ENCODE results near the gene SDCCAG8. TPM values are rescaled to one million over a fixed set of nuclear protein-coding genes. Genes with fewer than 3 reads are reported as not detected.

SDCCAG8 gene
- polyA plus RNA-seq, 3 donors: 15.6 to 23.4 (median 16.7) TPM

DNA sequence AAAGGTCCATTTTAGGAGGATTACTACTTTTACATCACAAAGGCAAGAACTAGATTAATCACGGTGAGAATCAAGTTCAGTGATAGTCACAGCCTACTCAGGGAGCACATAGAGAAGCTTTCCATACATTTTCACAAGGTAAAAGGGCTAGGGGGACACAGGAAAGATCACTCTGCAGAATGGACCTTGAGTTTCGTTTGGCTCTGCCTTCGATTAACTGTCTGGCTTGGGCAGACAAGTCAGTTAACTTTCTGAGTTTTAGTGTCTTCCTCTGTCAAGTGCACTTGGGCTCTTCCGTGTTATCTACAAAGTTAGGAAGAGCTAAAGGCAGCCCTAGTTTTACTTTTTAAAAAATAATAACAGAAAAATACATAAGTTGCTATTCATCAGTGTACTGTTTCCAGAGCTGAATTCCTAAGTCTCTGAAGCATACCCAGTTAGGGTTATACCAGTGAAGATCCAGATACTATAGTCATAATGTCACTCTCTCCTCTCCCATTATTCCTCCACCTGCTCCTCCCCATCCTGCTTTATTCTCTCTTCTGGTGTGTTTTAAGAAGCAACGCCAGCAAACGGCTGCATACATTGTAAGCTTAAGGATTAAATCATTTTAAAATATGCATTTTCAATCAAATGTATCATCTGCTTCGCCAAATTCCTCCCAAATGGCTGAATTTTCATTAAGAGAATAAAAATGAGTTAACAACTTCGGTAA is 2.5 kb upstream of the SDCCAG8 start:
- WGBS, 3 donors: 4 to 18% (median 6%) methylated on average over 8 of the region's 8 CpGs
- no peak overlapping the region for H3K27ac ChIP-seq (ENCODE audit: low read depth, low read length)

GRCh38 chr1:243253926-243254232 is 2.0 kb upstream of the SDCCAG8 start:
- 1 to 3% (median 2%) methylated on average over 4 of the region's 4 CpGs for WGBS, 3 donors
- no peak overlapping the region for H3K27ac ChIP-seq (ENCODE audit: low read depth, low read length)

- H3K27ac ChIP-seq (ENCODE audit: low read depth, low read length): peak overlapping the region; percentile 57
- 1% methylated on average over 40 to 50 of the region's 50 CpGs for WGBS, 3 donors
These were observed 1.5 kb upstream of the SDCCAG8 start for GRCh38 chr1:243254233-243254926.

- H3K27ac ChIP-seq (ENCODE audit: low read depth, low read length): peak within 1 kb of the TSS; percentile 93
- WGBS, 3 donors: 0% methylated on average over 48 to 74 of the region's 74 CpGs
These were observed 682 bp upstream of the SDCCAG8 start, which contains the start of gene CEP170 for GRCh38 chr1:243254927-243255790. Gene CEP170, minus strand, starts transcription at chr1:243255281. Its CDS starts 30,001 bp downstream, at chr1:243225280.

GRCh38 chr1:243256590-243256989 is 749 bp downstream of the SDCCAG8 start:
- 12 to 38% (median 31%) methylated on average over 2 of the region's 2 CpGs for WGBS, 3 donors
- H3K27ac ChIP-seq (ENCODE audit: low read depth, low read length): no peak overlapping the region

- no peak overlapping the region for H3K27ac ChIP-seq (ENCODE audit: low read depth, low read length)
These were observed 1.3 kb downstream of the SDCCAG8 start for GRCh38 chr1:243257189-243257588.

GRCh38 chr1:243258731-243259130 is 2.9 kb downstream of the SDCCAG8 start:
- no peak overlapping the region for H3K27ac ChIP-seq (ENCODE audit: low read depth, low read length)
- WGBS, 3 donors: 88 to 97% (median 90%) methylated on average over 7 of the region's 7 CpGs

More at GRCh38 chr1:243257189-243257588, 1.3 kb downstream of the SDCCAG8 start:
- 82 to 94% (median 89%) methylated on average over 1 of the region's 1 CpG for WGBS, 3 donors

DNA sequence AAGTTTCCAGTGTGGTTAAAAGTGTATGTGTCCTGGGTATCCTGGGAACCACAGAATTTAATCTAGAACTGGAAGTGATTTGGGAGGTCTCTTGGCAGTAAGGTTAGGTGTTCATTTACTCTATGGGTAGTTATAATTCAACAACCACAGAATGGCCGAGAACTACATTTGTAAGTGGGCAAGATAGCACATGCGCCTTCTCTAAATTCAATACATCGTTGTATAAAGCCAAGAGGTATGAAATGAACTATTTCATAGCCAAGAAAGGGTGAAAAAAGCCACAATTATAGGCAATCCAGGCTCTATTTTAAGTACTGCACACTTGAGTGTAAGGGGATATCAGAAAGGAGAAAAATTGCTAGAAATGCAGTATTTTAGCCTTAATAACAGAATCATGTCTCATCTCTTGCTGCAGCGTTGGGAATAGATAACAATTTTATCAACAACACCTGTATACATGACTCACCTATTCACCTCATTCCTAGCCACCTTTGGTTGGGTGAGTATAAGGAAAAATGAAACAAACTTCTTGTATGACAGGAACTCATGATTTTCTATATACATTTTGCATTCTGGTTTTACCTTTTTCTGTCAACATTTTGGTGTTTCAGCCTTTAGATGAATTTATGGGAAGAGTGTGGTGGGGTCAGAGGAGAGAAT is 4.5 kb downstream of the SDCCAG8 start:
- WGBS, 3 donors: 52 to 67% (median 66%) methylated on average over 4 of the region's 4 CpGs
- H3K27ac ChIP-seq (ENCODE audit: low read depth, low read length): no peak overlapping the region

- no peak overlapping the region for H3K27ac ChIP-seq (ENCODE audit: low read depth, low read length)
These were observed 5.5 kb downstream of the SDCCAG8 start for GRCh38 chr1:243261390-243261789.

GRCh38 chr1:243264717-243265116 is 8.9 kb downstream of the SDCCAG8 start:
- H3K27ac ChIP-seq (ENCODE audit: low read depth, low read length): no peak overlapping the region

More at GRCh38 chr1:243261390-243261789, 5.5 kb downstream of the SDCCAG8 start:
- WGBS, 3 donors: 67 to 85% (median 77%) methylated on average over 1 of the region's 1 CpG

GRCh38 chr1:243266231-243266630 is 10.4 kb downstream of the SDCCAG8 start:
- WGBS, 3 donors: 79 to 96% (median 83%) methylated on average over 4 of the region's 4 CpGs
- no peak overlapping the region for H3K27ac ChIP-seq (ENCODE audit: low read depth, low read length)

More at GRCh38 chr1:243264717-243265116, 8.9 kb downstream of the SDCCAG8 start:
- 22 to 74% (median 30%) methylated on average over 2 of the region's 2 CpGs for WGBS, 3 donors

GRCh38 chr1:243267471-243267880 is 11.6 kb downstream of the SDCCAG8 start:
- no peak overlapping the region for H3K27ac ChIP-seq (ENCODE audit: low read depth, low read length)
- 55 to 86% (median 61%) methylated on average over 10 of the region's 10 CpGs for WGBS, 3 donors

- WGBS, 3 donors: 40 to 71% (median 53%) methylated on average over 12 of the region's 12 CpGs
- H3K27ac ChIP-seq (ENCODE audit: low read depth, low read length): no peak overlapping the region
These were observed 12.2 kb downstream of the SDCCAG8 start for GRCh38 chr1:243267914-243268653.

DNA sequence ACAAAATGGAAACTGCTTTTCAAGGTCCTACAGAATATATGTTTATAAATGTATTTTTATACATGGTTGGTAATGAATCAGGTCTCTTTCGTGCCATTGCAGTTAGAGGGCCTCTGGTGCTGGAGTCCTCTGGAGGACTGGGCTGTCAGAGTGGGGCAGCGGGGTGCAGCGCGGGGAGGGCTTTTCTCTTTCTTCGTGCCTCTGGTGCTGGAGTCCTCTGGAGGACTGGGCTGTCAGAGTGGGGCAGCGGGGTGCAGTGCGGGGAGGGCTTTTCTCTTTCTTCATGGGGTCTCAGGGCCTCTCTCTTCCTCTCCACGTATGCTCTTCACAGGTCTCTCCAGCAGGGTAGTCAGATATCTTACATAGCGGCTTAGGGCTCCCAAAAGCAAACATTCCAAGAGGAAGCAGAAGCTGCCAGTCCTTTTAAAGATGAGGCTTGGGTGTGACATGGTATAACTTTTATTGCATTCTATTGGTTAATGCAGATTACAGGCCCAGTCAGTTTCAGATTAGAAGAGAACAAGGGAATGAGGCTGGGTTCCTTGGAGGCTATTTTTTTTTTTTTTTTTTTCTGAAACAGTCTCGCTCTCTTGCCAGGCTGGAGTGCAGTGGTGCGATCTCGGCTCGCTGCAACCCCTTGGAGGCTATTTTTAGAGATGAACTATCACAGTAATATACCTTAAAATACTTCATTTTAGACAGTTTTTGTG is 13.1 kb downstream of the SDCCAG8 start:
- no peak overlapping the region for H3K27ac ChIP-seq (ENCODE audit: low read depth, low read length)
- 79 to 85% (median 80%) methylated on average over 13 of the region's 13 CpGs for WGBS, 3 donors

GRCh38 chr1:243269461-243269801 is 13.6 kb downstream of the SDCCAG8 start:
- 85 to 94% (median 91%) methylated on average over 4 of the region's 4 CpGs for WGBS, 3 donors
- H3K27ac ChIP-seq (ENCODE audit: low read depth, low read length): no peak overlapping the region

- no peak overlapping the region for H3K27ac ChIP-seq (ENCODE audit: low read depth, low read length)
- WGBS, 3 donors: 71 to 96% (median 93%) methylated on average over 6 of the region's 6 CpGs
These were observed 14.4 kb downstream of the SDCCAG8 start for GRCh38 chr1:243270097-243270864.

GRCh38 chr1:243271996-243272395 is 16.2 kb downstream of the SDCCAG8 start:
- no peak overlapping the region for H3K27ac ChIP-seq (ENCODE audit: low read depth, low read length)
- 79 to 96% (median 83%) methylated on average over 1 of the region's 1 CpG for WGBS, 3 donors
